ENCODE data around the gene MYRIP.
"Not testable (repeated sequence)": the region's sequence is repeated elsewhere in the genome, so short reads cannot be mapped to it uniquely, and the experiment has no call there.

The MYRIP gene

GRCh38 chr3:39801216-39801615 is 8.2 kb upstream of the MYRIP start:
- no peaks in the 10 kb centered on the region; the same call in 1 of the 2 replicates for H3K9me3 ChIP-seq (ENCODE audit: insufficient read depth, low read length)
- H3K27ac ChIP-seq (ENCODE audit: low read length), result no peak overlapping the region
- no peak overlapping the region for H3K4me2 ChIP-seq (ENCODE audit: low read length)
- no peak overlapping the region for H3K9ac ChIP-seq (ENCODE audit: low read length)
- H4K20me1 ChIP-seq (ENCODE audit: insufficient read depth, low read length), result no peaks in the 10 kb centered on the region
- no peak overlapping the region for H2AFZ ChIP-seq (ENCODE audit: low read depth, low read length)
- no peak overlapping the region for H3K4me3 ChIP-seq (ENCODE audit: low read length)
- H3K36me3 ChIP-seq (replicated peaks; ENCODE audit: low read depth, low read length), result no peaks in the 10 kb centered on the region
- no peaks in the 10 kb centered on the region for H3K4me1 ChIP-seq (ENCODE audit: low read length)
- H3K27me3 ChIP-seq (ENCODE audit: low read depth, low read length), result no peaks in the 10 kb centered on the region
- TF ChIP-seq EZH2phosphoT487 (IDR thresholded peaks at IDR 0.05; ENCODE audit: low read depth), result no peak
- TF ChIP-seq, protein P1, sequence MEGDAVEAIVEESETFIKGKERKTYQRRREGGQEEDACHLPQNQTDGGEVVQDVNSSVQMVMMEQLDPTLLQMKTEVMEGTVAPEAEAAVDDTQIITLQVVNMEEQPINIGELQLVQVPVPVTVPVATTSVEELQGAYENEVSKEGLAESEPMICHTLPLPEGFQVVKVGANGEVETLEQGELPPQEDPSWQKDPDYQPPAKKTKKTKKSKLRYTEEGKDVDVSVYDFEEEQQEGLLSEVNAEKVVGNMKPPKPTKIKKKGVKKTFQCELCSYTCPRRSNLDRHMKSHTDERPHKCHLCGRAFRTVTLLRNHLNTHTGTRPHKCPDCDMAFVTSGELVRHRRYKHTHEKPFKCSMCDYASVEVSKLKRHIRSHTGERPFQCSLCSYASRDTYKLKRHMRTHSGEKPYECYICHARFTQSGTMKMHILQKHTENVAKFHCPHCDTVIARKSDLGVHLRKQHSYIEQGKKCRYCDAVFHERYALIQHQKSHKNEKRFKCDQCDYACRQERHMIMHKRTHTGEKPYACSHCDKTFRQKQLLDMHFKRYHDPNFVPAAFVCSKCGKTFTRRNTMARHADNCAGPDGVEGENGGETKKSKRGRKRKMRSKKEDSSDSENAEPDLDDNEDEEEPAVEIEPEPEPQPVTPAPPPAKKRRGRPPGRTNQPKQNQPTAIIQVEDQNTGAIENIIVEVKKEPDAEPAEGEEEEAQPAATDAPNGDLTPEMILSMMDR (IDR thresholded peaks at IDR 0.05; ENCODE audit: low read depth, low read length), result no peak
- no peaks in the 10 kb centered on the region for H3K79me2 ChIP-seq (ENCODE audit: low read length)

DNA sequence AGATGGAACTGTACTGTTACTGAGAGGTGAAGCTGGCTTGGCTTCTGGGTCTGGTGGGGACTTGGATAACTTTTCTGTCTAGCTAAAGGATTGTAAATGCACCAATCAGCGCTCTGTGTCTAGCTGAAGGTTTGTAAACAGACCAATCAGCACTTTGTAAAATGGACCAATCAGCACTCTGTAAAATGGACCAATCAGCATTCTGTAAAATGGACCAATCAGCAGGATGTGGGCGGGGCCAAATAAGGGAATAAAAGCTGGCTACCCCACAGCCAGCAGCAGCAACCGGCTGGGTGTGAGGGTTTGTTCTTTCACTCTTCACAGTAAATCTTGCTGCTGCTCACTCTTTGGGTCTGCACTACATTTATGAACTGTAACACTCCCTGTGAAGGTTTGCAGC is 6.9 kb upstream of the MYRIP start:
- not testable (repeated sequence) for H3K4me2 ChIP-seq (ENCODE audit: low read length); H2AFZ ChIP-seq (ENCODE audit: low read depth, low read length); H3K27ac ChIP-seq (ENCODE audit: low read length); H3K79me2 ChIP-seq (ENCODE audit: low read length); H3K4me1 ChIP-seq (ENCODE audit: low read length); H3K27me3 ChIP-seq (ENCODE audit: low read depth, low read length); H4K20me1 ChIP-seq (ENCODE audit: insufficient read depth, low read length); H3K9me3 ChIP-seq (ENCODE audit: insufficient read depth, low read length); H3K36me3 ChIP-seq (replicated peaks; ENCODE audit: low read depth, low read length); H3K9ac ChIP-seq (ENCODE audit: low read length); H3K4me3 ChIP-seq (ENCODE audit: low read length)

GRCh38 chr3:39803956-39804355 is 5.5 kb upstream of the MYRIP start:
- TF ChIP-seq EZH2phosphoT487 (IDR thresholded peaks at IDR 0.05; ENCODE audit: low read depth), result no peak
- TF ChIP-seq, protein P1 (IDR thresholded peaks at IDR 0.05; ENCODE audit: low read depth, low read length), result no peak
- H2AFZ ChIP-seq (ENCODE audit: low read depth, low read length), result no peak overlapping the region
- H3K9me3 ChIP-seq (ENCODE audit: insufficient read depth, low read length), result no peaks in the 10 kb centered on the region; the same call in 1 of the 2 replicates

GRCh38 chr3:39804951-39805350 is 4.5 kb upstream of the MYRIP start:
- Histone ChIP-seq H3K4me1 (ENCODE audit: low read length) (no peaks in the 10 kb centered on the region; the same call in 1 of the 2 replicates), H4K20me1 (ENCODE audit: insufficient read depth, low read length) (no peaks in the 10 kb centered on the region), H3K4me3 (ENCODE audit: low read length) (no peak overlapping the region), H3K27me3 (ENCODE audit: low read depth, low read length) (no peaks in the 10 kb centered on the region), H3K9me3 (ENCODE audit: insufficient read depth, low read length) (no peaks in the 10 kb centered on the region; the same call in 1 of the 2 replicates), H3K9ac (ENCODE audit: low read length) (no peak overlapping the region), H3K36me3 (replicated peaks; ENCODE audit: low read depth, low read length) (no peaks in the 10 kb centered on the region), H3K4me2 (ENCODE audit: low read length) (no peak overlapping the region), H3K79me2 (ENCODE audit: low read length) (no peaks in the 10 kb centered on the region), H3K27ac (ENCODE audit: low read length) (no peak overlapping the region), H2AFZ (ENCODE audit: low read depth, low read length) (no peak overlapping the region)
- TF ChIP-seq, protein P1 (IDR thresholded peaks at IDR 0.05; ENCODE audit: low read depth, low read length), result no peak
- TF ChIP-seq EZH2phosphoT487 (IDR thresholded peaks at IDR 0.05; ENCODE audit: low read depth), result no peak

More at GRCh38 chr3:39803956-39804355, 5.5 kb upstream of the MYRIP start:
- Histone ChIP-seq H3K4me1 (ENCODE audit: low read length) (no peaks in the 10 kb centered on the region), H3K79me2 (ENCODE audit: low read length) (no peaks in the 10 kb centered on the region), H3K27me3 (ENCODE audit: low read depth, low read length) (no peaks in the 10 kb centered on the region), H3K36me3 (replicated peaks; ENCODE audit: low read depth, low read length) (no peaks in the 10 kb centered on the region), H3K4me3 (ENCODE audit: low read length) (no peak overlapping the region), H3K9ac (ENCODE audit: low read length) (no peak overlapping the region), H3K27ac (ENCODE audit: low read length) (no peak overlapping the region), H3K4me2 (ENCODE audit: low read length) (no peak overlapping the region), H4K20me1 (ENCODE audit: insufficient read depth, low read length) (no peaks in the 10 kb centered on the region)

- H2AFZ ChIP-seq (ENCODE audit: low read depth, low read length), result no peak overlapping the region
- H3K9ac ChIP-seq (ENCODE audit: low read length), result no peak overlapping the region
- no peaks in the 10 kb centered on the region for H3K79me2 ChIP-seq (ENCODE audit: low read length)
- no peak overlapping the region for H3K4me3 ChIP-seq (ENCODE audit: low read length)
- no peaks in the 10 kb centered on the region; the same call in 1 of the 2 replicates for H3K4me1 ChIP-seq (ENCODE audit: low read length)
- no peaks in the 10 kb centered on the region; the same call in 1 of the 2 replicates for H3K9me3 ChIP-seq (ENCODE audit: insufficient read depth, low read length)
- no peaks in the 10 kb centered on the region for H4K20me1 ChIP-seq (ENCODE audit: insufficient read depth, low read length)
- H3K27me3 ChIP-seq (ENCODE audit: low read depth, low read length), result peaks cover 2% of the 10 kb centered on the region; the same call in 1 of the 2 replicates
- H3K4me2 ChIP-seq (ENCODE audit: low read length), result no peak overlapping the region
- H3K27ac ChIP-seq (ENCODE audit: low read length), result no peak overlapping the region
- H3K36me3 ChIP-seq (replicated peaks; ENCODE audit: low read depth, low read length), result no peaks in the 10 kb centered on the region
- TF ChIP-seq, protein P1 (IDR thresholded peaks at IDR 0.05; ENCODE audit: low read depth, low read length), result no peak
- TF ChIP-seq EZH2phosphoT487 (IDR thresholded peaks at IDR 0.05; ENCODE audit: low read depth), result no peak
Measured at GRCh38 chr3:39805650-39806049, 3.8 kb upstream of the MYRIP start.

All from OCI-LY3 (cell line).